Suprapubic skin (tissue), 4 donors: ENCODE data around the gene PLEKHG5.

Source experiments
- EP300 ChIP-seq: sonication (generic); formaldehyde crosslinking; IDR thresholded peaks from one replicate; pipeline ENCODE4 v1.6.1; 2017; ENCODE audit warnings: antibody characterized with exemption
- POLR2A ChIP-seq, 2 donors: fragments of 450-650 bp; IDR thresholded peaks; one replicate each; pipeline ENCODE4 v1.6.1; 2017; ENCODE audit warnings: antibody characterized with exemption in 2 of 2, mild to moderate bottlenecking in 2 of 2, moderate library complexity in 2 of 2
- POLR2AphosphoS5 ChIP-seq, 3 donors: sonication (generic); formaldehyde crosslinking; IDR thresholded peaks; one replicate each; pipeline ENCODE4 v1.6.1; 2017; ENCODE audit warnings: antibody characterized with exemption in 3 of 3
- TF ChIP-seq, protein P1 (sequence below), 2 donors: fragments of 200-600 bp in 1 of 2; fragments of 450-650 bp in 1 of 2; sonication (generic) in 1 of 2; IDR thresholded peaks; one replicate each; pipeline ENCODE4 v1.5.1; 2016 to 2019; ENCODE audit warnings: antibody characterized with exemption in 2 of 2, mild to moderate bottlenecking in 1 of 2, moderate library complexity in 1 of 2

DNA sequence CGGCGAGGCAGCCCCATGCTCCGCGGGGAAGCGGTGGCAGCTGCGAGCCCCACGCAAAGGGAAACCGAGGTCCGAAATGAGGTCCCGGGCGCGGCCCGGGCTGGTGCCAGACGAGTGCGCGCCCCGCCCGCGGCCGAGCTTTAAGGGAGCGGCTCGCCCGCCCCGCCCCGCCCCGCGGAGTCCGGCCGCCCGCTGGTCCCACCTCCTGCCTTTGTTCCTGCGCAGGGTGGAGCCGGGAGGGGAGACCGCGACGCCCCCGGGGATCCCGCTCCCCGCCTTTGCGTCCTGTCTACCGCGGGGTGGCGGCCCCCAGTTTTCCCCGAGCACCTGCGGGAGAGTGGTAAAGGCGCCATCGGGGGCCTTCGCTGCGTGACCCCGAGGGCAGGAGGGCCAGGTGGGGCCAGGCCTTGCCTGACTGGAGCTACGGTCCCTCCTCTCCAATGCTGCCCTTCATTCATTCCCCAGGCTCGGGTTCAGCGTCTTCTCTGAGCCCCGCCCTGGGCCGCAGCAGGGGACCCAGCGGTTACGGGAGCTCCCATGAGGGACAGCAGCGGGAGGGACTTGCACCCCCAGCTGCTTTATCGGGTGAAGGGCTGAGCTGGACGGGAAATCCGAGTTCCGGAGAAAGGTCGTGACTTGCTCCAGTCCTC is 71.5 kb downstream of the PLEKHG5 start, which contains the start of gene HES2:
- TF ChIP-seq EP300, result no peak
- TF ChIP-seq POLR2A (IDR thresholded peaks at IDR 0.05), result no peak
- TF ChIP-seq, protein P1, sequence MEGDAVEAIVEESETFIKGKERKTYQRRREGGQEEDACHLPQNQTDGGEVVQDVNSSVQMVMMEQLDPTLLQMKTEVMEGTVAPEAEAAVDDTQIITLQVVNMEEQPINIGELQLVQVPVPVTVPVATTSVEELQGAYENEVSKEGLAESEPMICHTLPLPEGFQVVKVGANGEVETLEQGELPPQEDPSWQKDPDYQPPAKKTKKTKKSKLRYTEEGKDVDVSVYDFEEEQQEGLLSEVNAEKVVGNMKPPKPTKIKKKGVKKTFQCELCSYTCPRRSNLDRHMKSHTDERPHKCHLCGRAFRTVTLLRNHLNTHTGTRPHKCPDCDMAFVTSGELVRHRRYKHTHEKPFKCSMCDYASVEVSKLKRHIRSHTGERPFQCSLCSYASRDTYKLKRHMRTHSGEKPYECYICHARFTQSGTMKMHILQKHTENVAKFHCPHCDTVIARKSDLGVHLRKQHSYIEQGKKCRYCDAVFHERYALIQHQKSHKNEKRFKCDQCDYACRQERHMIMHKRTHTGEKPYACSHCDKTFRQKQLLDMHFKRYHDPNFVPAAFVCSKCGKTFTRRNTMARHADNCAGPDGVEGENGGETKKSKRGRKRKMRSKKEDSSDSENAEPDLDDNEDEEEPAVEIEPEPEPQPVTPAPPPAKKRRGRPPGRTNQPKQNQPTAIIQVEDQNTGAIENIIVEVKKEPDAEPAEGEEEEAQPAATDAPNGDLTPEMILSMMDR (IDR thresholded peaks at IDR 0.05), result no peak
- TF ChIP-seq POLR2AphosphoS5 (IDR thresholded peaks at IDR 0.05), result no peak
